Ovary (tissue), 3 donors: ENCODE data around the gene SSBP2.

Experiments used
- EP300 ChIP-seq: sonication (generic); formaldehyde crosslinking; IDR thresholded peaks from one replicate; pipeline ENCODE4 v1.6.1; 2017; ENCODE audit warnings: antibody characterized with exemption
- POLR2A ChIP-seq: fragments of 450-650 bp; IDR thresholded peaks from one replicate; pipeline ENCODE4 v1.6.1; 2017; ENCODE audit warnings: antibody characterized with exemption, mild to moderate bottlenecking, moderate library complexity
- TF ChIP-seq, protein P1 (sequence below), 3 donors: fragments of 450-650 bp in 2 of 3; fragments of 200-600 bp in 1 of 3; IDR thresholded peaks; one replicate each; pipeline versions ENCODE4 v1.5.1 to v1.8.0; 2016 to 2022; ENCODE audit warnings: antibody characterized with exemption in 3 of 3, mild to moderate bottlenecking in 1 of 3
- donor health status: DM: no; HTN: no; CAD: no.

DNA sequence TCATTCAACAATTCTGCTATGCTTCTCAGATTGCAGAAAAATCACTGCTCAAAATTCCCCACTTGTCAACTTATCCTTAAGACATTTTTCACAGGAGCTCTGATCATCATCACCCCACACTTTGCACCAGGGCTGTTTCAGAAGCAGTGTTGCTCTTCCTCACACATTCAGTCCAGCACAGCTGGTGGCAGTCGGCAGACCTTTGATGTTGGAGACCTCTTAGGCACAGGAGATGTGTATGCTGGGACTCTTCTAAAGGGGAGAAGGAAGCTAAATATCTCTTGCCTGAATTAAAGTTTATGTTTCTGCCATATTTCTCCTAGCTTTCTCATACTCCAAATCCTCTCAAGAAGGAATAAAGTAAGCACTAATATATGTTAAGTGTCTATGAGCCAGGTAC lies 44.8 kb upstream of the SSBP2 start:
- TF ChIP-seq POLR2A (no peak), EP300 (no peak)
- TF ChIP-seq, protein P1, sequence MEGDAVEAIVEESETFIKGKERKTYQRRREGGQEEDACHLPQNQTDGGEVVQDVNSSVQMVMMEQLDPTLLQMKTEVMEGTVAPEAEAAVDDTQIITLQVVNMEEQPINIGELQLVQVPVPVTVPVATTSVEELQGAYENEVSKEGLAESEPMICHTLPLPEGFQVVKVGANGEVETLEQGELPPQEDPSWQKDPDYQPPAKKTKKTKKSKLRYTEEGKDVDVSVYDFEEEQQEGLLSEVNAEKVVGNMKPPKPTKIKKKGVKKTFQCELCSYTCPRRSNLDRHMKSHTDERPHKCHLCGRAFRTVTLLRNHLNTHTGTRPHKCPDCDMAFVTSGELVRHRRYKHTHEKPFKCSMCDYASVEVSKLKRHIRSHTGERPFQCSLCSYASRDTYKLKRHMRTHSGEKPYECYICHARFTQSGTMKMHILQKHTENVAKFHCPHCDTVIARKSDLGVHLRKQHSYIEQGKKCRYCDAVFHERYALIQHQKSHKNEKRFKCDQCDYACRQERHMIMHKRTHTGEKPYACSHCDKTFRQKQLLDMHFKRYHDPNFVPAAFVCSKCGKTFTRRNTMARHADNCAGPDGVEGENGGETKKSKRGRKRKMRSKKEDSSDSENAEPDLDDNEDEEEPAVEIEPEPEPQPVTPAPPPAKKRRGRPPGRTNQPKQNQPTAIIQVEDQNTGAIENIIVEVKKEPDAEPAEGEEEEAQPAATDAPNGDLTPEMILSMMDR (IDR thresholded peaks at IDR 0.05) = no peak
